HEK293T (cell line): ENCODE measurements around the gene NOL3.

ENCODE experiments used
- CTCF ChIA-PET: fragments of 350-600 bp; formaldehyde crosslinking; extraction: SDS; loops from one replicate; lab custom pipeline; 2021; ENCODE audit warnings: antibody characterized with exemption, inconsistent platforms; lab: Yijun Ruan, JAX
- POLR2A ChIA-PET: fragments of 350-600 bp; formaldehyde crosslinking; extraction: SDS; loops from one replicate; lab custom pipeline; 2020; ENCODE audit warnings: antibody characterized with exemption, inconsistent platforms; lab: Yijun Ruan, JAX
- DNase-seq: peaks from one replicate; pipeline ENCODE4 v3.0.0; 2012; ENCODE audit warnings: mixed read lengths; ENCODE audit errors: extremely low spot score
- ARNT ChIP-seq: fragments of 450-650 bp; IDR thresholded peaks from 2 replicates; pipeline ENCODE4 v1.6.1; 2017; ENCODE audit warnings: mild to moderate bottlenecking
- BHLHE40 ChIP-seq: fragments of 450-650 bp; IDR thresholded peaks from 2 replicates; pipeline ENCODE4 v1.6.1; 2016; ENCODE audit warnings: mild to moderate bottlenecking, moderate library complexity, borderline replicate concordance
- CTBP1 ChIP-seq: fragments of 450-650 bp; IDR thresholded peaks from 2 replicates; pipeline ENCODE4 v1.6.1; 2016; ENCODE audit warnings: borderline replicate concordance
- ELF4 ChIP-seq: fragments of 450-650 bp; IDR thresholded peaks from 2 replicates; pipeline ENCODE4 v1.6.1; 2017; ENCODE audit warnings: antibody characterized with exemption
- FOXA1 ChIP-seq: fragments of 450-650 bp; IDR thresholded peaks from 2 replicates; pipeline ENCODE4 v1.6.1; 2016; ENCODE audit warnings: mild to moderate bottlenecking
- FOXK2 ChIP-seq: fragments of 450-650 bp; IDR thresholded peaks from 2 replicates; pipeline ENCODE4 v1.6.1; 2016; ENCODE audit warnings: mild to moderate bottlenecking
- FOXM1 ChIP-seq: fragments of 450-650 bp; IDR thresholded peaks from 2 replicates; pipeline ENCODE4 v1.6.1; 2017; ENCODE audit warnings: mild to moderate bottlenecking, borderline replicate concordance
- HDGF ChIP-seq: fragments of 450-650 bp; IDR thresholded peaks from 2 replicates; pipeline ENCODE4 v1.6.1; 2017; ENCODE audit warnings: antibody characterized with exemption, borderline replicate concordance
- L3MBTL2 ChIP-seq: fragments of 450-650 bp; conservative IDR thresholded peaks from 2 replicates; pipeline ENCODE4 v1.6.1; 2016; ENCODE audit warnings: mild to moderate bottlenecking
- LEF1 ChIP-seq: fragments of 450-650 bp; IDR thresholded peaks from 2 replicates; pipeline ENCODE4 v1.6.1; 2017; ENCODE audit warnings: mild to moderate bottlenecking, borderline replicate concordance
- NFRKB ChIP-seq: fragments of 450-650 bp; IDR thresholded peaks from 2 replicates; pipeline ENCODE4 v1.6.1; 2016; ENCODE audit warnings: mild to moderate bottlenecking, moderate library complexity
- PKNOX1 ChIP-seq: fragments of 450-650 bp; IDR thresholded peaks from 2 replicates; pipeline ENCODE4 v1.6.1; 2016
- SP1 ChIP-seq: fragments of 450-650 bp; IDR thresholded peaks from 2 replicates; pipeline ENCODE4 v1.6.1; 2017
- SUZ12 ChIP-seq: fragments of 450-650 bp; IDR thresholded peaks from 2 replicates; pipeline ENCODE4 v1.6.1; 2016; ENCODE audit warnings: mild to moderate bottlenecking
- TARDBP ChIP-seq: fragments of 450-650 bp; IDR thresholded peaks from 2 replicates; pipeline ENCODE4 v1.6.1; 2016
- ZNF384 ChIP-seq: fragments of 450-650 bp; IDR thresholded peaks from 2 replicates; pipeline ENCODE4 v1.6.1; 2016

NOL3 gene

DNA sequence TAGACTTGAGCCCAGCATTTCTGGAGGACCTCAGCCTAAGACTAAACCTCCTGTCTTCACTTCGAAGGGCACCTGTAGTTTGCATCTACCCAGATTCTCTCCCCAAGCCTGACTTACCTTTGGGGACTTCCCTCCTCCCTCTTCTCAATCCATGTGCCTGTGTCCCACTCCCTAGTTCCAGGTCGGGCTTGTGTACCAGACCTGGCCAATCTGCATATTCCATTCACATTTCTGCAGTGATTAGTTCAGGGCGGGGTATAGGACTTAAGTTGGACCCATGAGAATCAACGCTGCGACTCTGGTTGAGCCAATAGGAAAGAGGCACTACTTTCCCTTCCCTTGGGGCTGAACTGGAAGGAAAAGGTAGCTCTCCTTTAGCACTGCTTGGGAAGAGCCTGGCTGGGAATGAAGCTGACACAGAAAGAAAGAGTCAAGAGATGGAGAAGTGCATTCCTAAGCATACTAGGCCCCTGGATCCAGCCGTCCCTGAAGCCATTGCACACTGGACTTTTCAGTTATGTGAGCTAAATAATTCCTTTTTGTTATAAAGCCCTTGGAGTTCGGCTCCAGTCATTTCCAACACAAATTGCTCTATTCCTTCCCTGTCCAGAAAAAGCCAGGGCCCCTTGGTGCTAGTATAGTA, 13.1 kb upstream of the NOL3 start:
- ChIA-PET CTCF (interaction anchor here (0.8 to 1.8 kb wide), 4 partner anchors 12 to 197 kb away, joined by 3 to 5 read pairs (median 5); partner anchors contain the start of gene NOL3), POLR2A (interaction anchor here (0.7 to 1.4 kb wide), 2 partner anchors 13 to 28 kb away, joined by 3 read pairs; partner anchors contain the start of gene NOL3)
- no peak for TF ChIP-seq PKNOX1
- DNase-seq: no peak

- ChIA-PET POLR2A (interaction anchor here (0.6 to 1.6 kb wide), 5 partner anchors 13 to 145 kb away, joined by 3 to 4 read pairs (median 3); partner anchors contain the start of gene NOL3), CTCF (interaction anchor here (0.7 to 3.1 kb wide), 7 partner anchors 11 to 140 kb away, joined by 3 to 19 read pairs (median 5); partner anchors contain the start of gene NOL3)
- TF ChIP-seq HDGF (no peak), FOXK2 (no peak), PKNOX1 (no peak), ZNF384 (no peak), NFRKB (no peak), ELF4 (no peak), L3MBTL2 (no peak), BHLHE40 (no peak), TARDBP (no peak), SUZ12 (no peak), ARNT (no peak), LEF1 (no peak), FOXA1 (no peak), FOXM1 (no peak), CTBP1 (no peak)
- DNase-seq: no peak
Observed at GRCh38 chr16:67157892-67158635, 12.3 kb upstream of the NOL3 start.

DNA sequence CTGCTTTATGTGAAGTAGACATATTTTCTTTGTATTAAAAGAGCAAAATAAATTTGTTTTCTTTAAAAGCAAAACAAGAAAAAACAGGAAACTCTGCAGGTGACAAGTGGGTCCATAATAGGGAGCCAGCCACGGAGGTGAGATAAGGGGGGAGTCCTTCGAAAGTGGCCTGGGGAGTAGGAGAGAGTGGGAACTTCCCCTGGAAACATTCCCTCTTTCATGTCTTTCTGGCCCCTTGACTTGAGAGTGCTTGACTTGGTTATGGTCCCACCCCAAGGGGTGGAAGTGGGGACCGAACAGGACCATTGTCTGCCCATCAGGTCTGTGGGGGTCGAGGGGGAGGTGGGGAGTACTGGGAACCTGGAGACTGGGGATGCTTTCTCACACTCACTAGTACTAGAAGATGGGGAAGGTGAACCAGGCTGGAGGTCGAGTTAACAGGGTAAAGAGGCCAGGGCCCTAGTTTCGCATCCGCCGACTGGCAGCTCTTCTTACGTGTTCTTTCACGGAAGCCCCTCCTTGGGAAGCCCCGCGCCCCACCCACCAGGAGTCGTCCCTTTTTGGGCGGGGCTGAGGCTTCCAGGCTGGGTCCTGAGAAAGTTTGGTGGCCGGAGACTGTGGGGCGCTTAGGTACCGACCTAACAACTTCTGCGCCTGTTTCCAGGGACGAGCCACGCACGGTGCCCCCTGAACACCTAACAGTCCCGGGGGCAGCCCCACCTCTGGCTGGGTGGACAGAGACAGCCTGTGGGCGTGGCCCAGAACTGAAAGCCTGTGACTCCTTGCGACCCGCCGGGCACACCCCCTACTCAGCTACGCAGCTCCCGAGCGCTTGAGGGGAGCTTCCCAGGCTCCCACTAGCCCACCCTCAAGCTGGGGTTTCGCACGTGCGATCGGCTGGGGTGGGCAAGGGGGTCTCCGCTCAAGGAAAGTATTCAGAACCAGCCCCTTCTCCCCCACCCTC, 11.4 kb upstream of the NOL3 start:
- ChIA-PET CTCF (interaction anchor here (0.7 to 3.1 kb wide), 4 partner anchors 11 to 264 kb away, joined by 3 to 19 read pairs (median 6); partner anchors contain the start of gene NOL3), POLR2A (interaction anchor here (0.6 to 1.9 kb wide), 6 partner anchors 16 to 146 kb away, joined by 3 to 6 read pairs (median 3); no protein-coding TSS in a partner anchor)
- TF ChIP-seq ZNF384: no peak
- TF ChIP-seq NFRKB: no peak
- TF ChIP-seq CTBP1: no peak
- no peak for TF ChIP-seq BHLHE40
- no peak for TF ChIP-seq ELF4
- no peak for TF ChIP-seq ARNT
- peak; percentile 15 for TF ChIP-seq L3MBTL2
- no peak for TF ChIP-seq SP1
- no peak for DNase-seq

- no peak for TF ChIP-seq ZNF384
- no peak for TF ChIP-seq LEF1
- TF ChIP-seq PKNOX1: no peak
- POLR2A ChIA-PET: interaction anchor here (0.9 kb wide), 1 partner anchor 9 kb away, joined by 6 read pairs; the partner anchor contains the start of gene NOL3
- no peak for DNase-seq
- CTCF ChIA-PET: interaction anchor here (3.1 kb wide), 1 partner anchor 8 kb away, joined by 19 read pairs; the partner anchor contains the start of gene NOL3
Observed at GRCh38 chr16:67161595-67162058, 8.7 kb upstream of the NOL3 start.

DNA sequence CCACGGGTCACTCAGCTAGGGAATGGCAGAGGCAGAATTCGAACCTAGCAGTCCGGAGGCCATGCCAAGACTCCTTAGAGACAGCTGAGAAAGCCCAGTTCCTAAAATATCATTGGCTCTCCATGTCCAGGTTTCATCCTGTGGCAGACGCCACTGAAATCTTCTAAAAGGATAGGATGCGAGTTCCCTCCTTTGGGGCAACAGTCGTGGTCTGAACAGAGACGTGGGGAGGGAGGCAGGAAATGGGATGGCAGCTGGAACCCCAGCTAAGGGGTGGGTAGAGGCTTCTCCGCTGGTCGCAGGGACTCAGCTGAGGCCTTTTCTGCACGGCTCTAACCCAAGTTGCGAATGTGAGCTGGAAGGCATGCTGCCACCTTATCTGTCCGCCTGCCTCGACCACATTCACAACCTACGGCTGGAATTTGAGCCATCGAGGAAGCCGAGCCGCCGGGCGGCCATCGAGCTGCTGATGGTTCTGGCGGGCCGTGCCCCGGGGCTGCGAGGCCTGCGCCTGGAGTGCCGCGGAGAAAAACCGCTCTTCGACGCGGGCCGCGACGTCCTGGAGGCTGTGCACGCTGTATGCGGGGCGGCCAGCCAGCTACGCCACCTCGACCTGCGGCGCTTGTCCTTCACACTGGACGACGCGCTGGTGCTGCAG, 7.7 kb upstream of the NOL3 start:
- TF ChIP-seq SP1 (no peak), ELF4 (no peak), FOXM1 (no peak), PKNOX1 (no peak), ZNF384 (no peak), LEF1 (no peak), FOXA1 (no peak), FOXK2 (no peak), HDGF (no peak), BHLHE40 (no peak), NFRKB (no peak), L3MBTL2 (no peak), ARNT (no peak), CTBP1 (no peak)
- DNase-seq: no peak
- POLR2A ChIA-PET: interaction anchor here (0.9 kb wide), 1 partner anchor 8 kb away, joined by 6 read pairs; the partner anchor contains the start of gene NOL3
- CTCF ChIA-PET: interaction anchor here (0.6 kb wide), 1 partner anchor 13 kb away, joined by 3 read pairs; no protein-coding TSS in a partner anchor
